Sigmoid colon (tissue), 7 donors: ENCODE results near the gene DENND2A. TPM values are rescaled to one million over a fixed set of nuclear protein-coding genes. Genes with fewer than 3 reads are reported as not detected.

ENCODE experiments used
- DNase-seq: peaks from one replicate; pipeline ENCODE4 v3.0.0-alpha.2; 2019
- H3K27ac ChIP-seq, 4 donors: fragments of 200-600 bp; sonication (generic); one replicate each; pipeline ENCODE4 v1.5.1; 2016 to 2019; ENCODE audit warnings: mild to moderate bottlenecking in 1 of 4
- H3K27me3 ChIP-seq, 3 donors: fragments of 200-600 bp; sonication (generic); one replicate each; pipeline ENCODE4 v1.5.1; 2019; ENCODE audit warnings: mild to moderate bottlenecking in 1 of 3
- H3K36me3 ChIP-seq, 4 donors: fragments of 200-600 bp; sonication (generic); one replicate each; pipeline ENCODE4 v1.5.1; 2016 to 2019
- H3K4me1 ChIP-seq, 4 donors: fragments of 200-600 bp; sonication (generic); one replicate each; pipeline ENCODE4 v1.5.1; 2017 to 2019
- H3K4me3 ChIP-seq, 4 donors: fragments of 200-600 bp; sonication (generic); one replicate each; pipeline ENCODE4 v1.5.1; 2017 to 2019; ENCODE audit warnings: mild to moderate bottlenecking in 2 of 4, moderate library complexity in 1 of 4
- H3K9me3 ChIP-seq, 4 donors: fragments of 200-600 bp in 3 of 4; sonication (generic) in 3 of 4; one replicate each; pipeline versions ENCODE4 v1.5.1 to v1.6.1; 2013 to 2019
- EP300 ChIP-seq, 4 donors: sonication (generic); formaldehyde crosslinking; IDR thresholded peaks; one replicate each; pipeline ENCODE4 v1.6.1; 2017; ENCODE audit warnings: antibody characterized with exemption in 4 of 4
- POLR2A ChIP-seq, 2 donors: fragments of 450-650 bp; IDR thresholded peaks; one replicate each; pipeline ENCODE4 v1.6.1; 2016; ENCODE audit warnings: antibody characterized with exemption in 2 of 2, mild to moderate bottlenecking in 2 of 2, moderate library complexity in 2 of 2
- POLR2AphosphoS5 ChIP-seq, 4 donors: sonication (generic); formaldehyde crosslinking; IDR thresholded peaks; one replicate each; pipeline ENCODE4 v1.6.1; 2017; ENCODE audit warnings: antibody characterized with exemption in 4 of 4
- WGBS, 2 donors: extraction: QIAGEN DNeasy Blood & Tissue Kit; methylation state at CpG; one replicate each; pipeline ENCODE4 v1.1.7; 2013; 5-methylcytosine and 5-hydroxymethylcytosine counted together
- intact Hi-C: fragments of 100-400 bp; cut with DNase I; formaldehyde crosslinking; loops from one replicate; pipeline ENCODE4 v1.15.1; 2023
- polyA plus RNA-seq, 3 donors: library from polyadenylated mRNA; stranded (reverse); fragments of 200-250 nt; gene quantifications; one replicate each; pipeline ENCODE4 v1.2.3, GENCODE V29; 2013
- total RNA-seq, 4 donors: library from RNA; depleted of rRNA; stranded (reverse); fragments of >200 nt; gene quantifications; one replicate each; pipeline ENCODE4 v1.1.0, GENCODE V29; 2016
- TF ChIP-seq, protein P1 (sequence below), 4 experiments: fragments of 450-650 bp in 3 of 4; fragments of 200-600 bp in 1 of 4; IDR thresholded peaks; one replicate each; pipeline ENCODE4 v1.5.1; 2016 to 2019; ENCODE audit warnings: antibody characterized with exemption in 4 of 4, mild to moderate bottlenecking in 3 of 4, moderate library complexity in 2 of 4
- donor health status: healthy with polysubstance abuse.
- donor health status: Bipolar disorder and iron deficiency.
- donor health status: healthy.

DENND2A gene
- total and polyA plus RNA-seq, 7 donors, result 6.2 to 38.8 (median 11.4) TPM

DNA sequence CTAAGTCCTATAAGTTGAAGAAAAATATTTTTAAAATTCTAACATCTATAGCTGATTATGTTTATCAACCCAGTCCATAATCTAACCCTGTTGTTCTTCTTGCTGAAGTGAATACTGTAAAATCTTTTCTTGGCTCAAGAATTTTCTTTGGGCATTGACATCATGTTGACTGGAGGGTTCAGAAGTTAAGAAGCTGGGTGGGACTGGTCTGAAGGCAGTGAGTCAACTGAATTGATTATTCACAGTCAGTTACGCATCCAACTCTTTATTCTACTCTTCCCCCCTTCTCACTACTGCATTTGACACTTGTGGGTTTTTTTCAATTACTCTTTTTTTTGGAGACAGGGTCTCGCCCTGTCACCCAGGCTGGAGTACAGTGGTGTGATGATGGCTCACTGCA, 31.0 kb downstream of the DENND2A start:
- intact Hi-C loops, result no loop called here
- TF ChIP-seq, protein P1, sequence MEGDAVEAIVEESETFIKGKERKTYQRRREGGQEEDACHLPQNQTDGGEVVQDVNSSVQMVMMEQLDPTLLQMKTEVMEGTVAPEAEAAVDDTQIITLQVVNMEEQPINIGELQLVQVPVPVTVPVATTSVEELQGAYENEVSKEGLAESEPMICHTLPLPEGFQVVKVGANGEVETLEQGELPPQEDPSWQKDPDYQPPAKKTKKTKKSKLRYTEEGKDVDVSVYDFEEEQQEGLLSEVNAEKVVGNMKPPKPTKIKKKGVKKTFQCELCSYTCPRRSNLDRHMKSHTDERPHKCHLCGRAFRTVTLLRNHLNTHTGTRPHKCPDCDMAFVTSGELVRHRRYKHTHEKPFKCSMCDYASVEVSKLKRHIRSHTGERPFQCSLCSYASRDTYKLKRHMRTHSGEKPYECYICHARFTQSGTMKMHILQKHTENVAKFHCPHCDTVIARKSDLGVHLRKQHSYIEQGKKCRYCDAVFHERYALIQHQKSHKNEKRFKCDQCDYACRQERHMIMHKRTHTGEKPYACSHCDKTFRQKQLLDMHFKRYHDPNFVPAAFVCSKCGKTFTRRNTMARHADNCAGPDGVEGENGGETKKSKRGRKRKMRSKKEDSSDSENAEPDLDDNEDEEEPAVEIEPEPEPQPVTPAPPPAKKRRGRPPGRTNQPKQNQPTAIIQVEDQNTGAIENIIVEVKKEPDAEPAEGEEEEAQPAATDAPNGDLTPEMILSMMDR (IDR thresholded peaks at IDR 0.05), result no peak
- TF ChIP-seq EP300 (IDR thresholded peaks at IDR 0.05) (no peak), POLR2AphosphoS5 (IDR thresholded peaks at IDR 0.05) (no peak), POLR2A (IDR thresholded peaks at IDR 0.05) (no peak)
- Histone ChIP-seq H3K4me1 (peaks cover 0 to 36% (median 24%) of the 10 kb centered on the region in 4 donors), H3K27me3 (no peaks in the 10 kb centered on the region), H3K27ac (peak overlapping the region in 2 of 4 donors; percentile 4 to 59), H3K9me3 (no peaks in the 10 kb centered on the region), H3K4me3 (no peak overlapping the region), H3K36me3 (no peaks in the 10 kb centered on the region)
- DNase-seq, result no peak
- 88 to 97% methylated on average over 2 of the region's 2 CpGs for WGBS, 2 donors

DNA sequence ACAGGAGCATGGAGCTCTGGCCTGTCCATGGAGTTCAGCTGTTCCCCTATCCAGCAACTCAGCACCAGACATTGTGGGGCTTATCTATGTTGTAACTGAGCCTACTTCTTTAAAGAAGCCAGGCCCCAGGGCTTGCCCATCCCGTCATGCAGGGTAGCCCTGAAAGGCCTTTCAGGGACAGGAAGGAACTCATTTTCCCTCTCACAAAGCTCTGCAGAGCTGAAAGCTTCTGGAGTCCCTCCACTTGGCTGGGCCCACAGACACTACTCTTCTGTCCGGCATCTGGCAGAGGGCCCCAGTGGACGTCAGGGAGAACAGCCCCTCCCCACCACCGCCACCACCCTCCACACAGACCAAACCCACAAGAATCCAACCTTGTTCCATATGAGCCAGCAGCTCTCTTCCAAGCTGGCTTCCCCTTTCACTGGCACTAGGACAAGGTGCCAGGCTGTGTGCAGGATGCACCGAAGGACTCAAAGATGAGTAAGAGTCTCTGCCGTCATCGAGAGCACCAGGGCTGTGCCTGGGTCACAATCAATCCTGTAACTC, 33.1 kb downstream of the DENND2A start:
- WGBS, 2 donors, result 71 to 82% methylated on average over 7 of the region's 7 CpGs
- Histone ChIP-seq H3K4me1 (peaks cover 0 to 36% (median 26%) of the 10 kb centered on the region in 4 donors), H3K27ac (peak overlapping the region; percentile 63 to 75 (median 66)), H3K27me3 (no peaks in the 10 kb centered on the region), H3K36me3 (no peaks in the 10 kb centered on the region), H3K9me3 (no peaks in the 10 kb centered on the region), H3K4me3 (no peak overlapping the region)
- intact Hi-C loops, result no loop called here
- TF ChIP-seq, protein P1 (IDR thresholded peaks at IDR 0.05), result no peak
- TF ChIP-seq POLR2AphosphoS5 (IDR thresholded peaks at IDR 0.05) (peak in 3 of 4 donors; percentile 54 to 67 (median 62)), POLR2A (IDR thresholded peaks at IDR 0.05) (no peak), EP300 (IDR thresholded peaks at IDR 0.05) (no peak)
- peak; percentile 89 for DNase-seq

DNA sequence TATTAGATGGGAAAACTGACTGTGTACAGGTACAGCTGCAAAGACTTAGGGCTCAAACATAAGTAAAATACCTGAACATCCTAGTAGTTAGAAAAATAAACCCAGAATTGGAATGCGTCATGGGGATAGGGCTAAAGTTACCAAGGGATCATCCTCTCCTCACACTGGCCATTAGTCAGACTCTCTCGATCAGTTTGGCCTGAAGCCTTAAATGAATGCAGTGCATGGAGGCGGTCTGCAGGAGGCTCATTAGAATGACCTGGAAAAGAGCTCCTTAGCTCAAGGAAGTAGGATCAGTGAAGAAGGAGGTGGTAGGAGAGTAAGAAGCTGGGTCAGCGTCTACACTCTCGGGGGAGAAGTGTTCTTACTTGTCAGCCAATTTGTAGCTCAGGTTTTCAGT, 35.3 kb downstream of the DENND2A start:
- Histone ChIP-seq H3K4me3 (no peak overlapping the region), H3K36me3 (peaks cover 0 to 12% (median 0%) of the 10 kb centered on the region in 4 donors), H3K27ac (peak overlapping the region in 3 of 4 donors; percentile 17 to 69 (median 31)), H3K27me3 (no peaks in the 10 kb centered on the region), H3K9me3 (no peaks in the 10 kb centered on the region), H3K4me1 (peaks cover 0 to 36% (median 26%) of the 10 kb centered on the region in 4 donors)
- 86 to 89% methylated on average over 5 of the region's 5 CpGs for WGBS, 2 donors
- no peak for DNase-seq
- TF ChIP-seq POLR2A (IDR thresholded peaks at IDR 0.05) (no peak), POLR2AphosphoS5 (IDR thresholded peaks at IDR 0.05) (no peak), EP300 (IDR thresholded peaks at IDR 0.05) (no peak)
- TF ChIP-seq, protein P1 (IDR thresholded peaks at IDR 0.05), result no peak
- intact Hi-C loops, result no loop called here

DNA sequence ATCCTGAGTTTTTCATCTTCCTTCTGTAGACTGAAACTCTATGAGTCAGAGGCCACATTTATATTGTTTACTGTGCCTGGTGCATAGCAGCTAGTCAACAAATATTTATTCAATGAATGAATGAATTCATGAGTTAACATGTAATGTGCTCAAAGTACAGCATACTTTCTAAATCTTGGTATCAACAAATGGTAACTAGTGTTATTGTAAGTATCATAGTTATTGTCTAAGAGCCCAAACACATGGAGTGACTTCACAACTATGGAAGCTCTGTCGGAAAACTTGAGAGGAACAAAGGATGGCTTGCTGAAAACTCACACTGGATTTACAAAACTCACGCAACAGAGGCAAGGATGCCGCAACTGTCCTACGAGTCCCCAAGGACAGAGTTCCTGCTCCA, 35.9 kb downstream of the DENND2A start:
- Histone ChIP-seq H3K27ac (peak overlapping the region in 3 of 4 donors; percentile 17 to 69 (median 31)), H3K9me3 (no peaks in the 10 kb centered on the region), H3K36me3 (peaks cover 0 to 12% (median 0%) of the 10 kb centered on the region in 4 donors), H3K4me1 (peaks cover 0 to 36% (median 26%) of the 10 kb centered on the region in 4 donors), H3K4me3 (no peak overlapping the region), H3K27me3 (no peaks in the 10 kb centered on the region)
- TF ChIP-seq POLR2AphosphoS5 (IDR thresholded peaks at IDR 0.05) (no peak), POLR2A (IDR thresholded peaks at IDR 0.05) (no peak), EP300 (IDR thresholded peaks at IDR 0.05) (no peak)
- TF ChIP-seq, protein P1 (IDR thresholded peaks at IDR 0.05), result no peak
- intact Hi-C loops, result no loop called here
- WGBS, 2 donors, result 83 to 88% methylated on average over 4 of the region's 4 CpGs
- no peak for DNase-seq
